ENCODE measurements around the gene HMMR.

HMMR gene

DNA sequence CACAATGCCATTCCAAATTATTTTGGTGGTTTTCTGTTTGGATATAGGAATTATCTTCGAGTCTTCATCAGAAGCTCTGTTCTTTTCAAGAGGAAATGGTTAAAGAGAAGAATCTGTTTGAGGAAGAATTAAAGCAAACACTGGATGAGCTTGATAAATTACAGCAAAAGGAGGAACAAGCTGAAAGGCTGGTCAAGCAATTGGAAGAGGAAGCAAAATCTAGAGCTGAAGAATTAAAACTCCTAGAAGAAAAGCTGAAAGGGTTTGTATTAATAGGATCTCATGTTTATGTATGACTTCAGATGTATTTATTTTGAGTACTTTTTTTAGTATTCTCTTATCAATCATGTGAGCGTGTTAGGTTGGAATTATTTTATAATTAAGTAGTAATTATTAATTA, 15.0 kb downstream of the HMMR start:
- Histone ChIP-seq H3K9me3 (ENCODE audit: control insufficient read depth in 5 of 5, low read length in 5 of 5) (no peaks in the 10 kb centered on the region), H3K9ac (ENCODE audit: low read length in 5 of 5) (no peak overlapping the region), H3K4me1 (ENCODE audit: control insufficient read depth in 5 of 5, insufficient read depth in 5 of 5, low read length in 5 of 5) (no peaks in the 10 kb centered on the region), H3K36me3 (ENCODE audit: control insufficient read depth in 5 of 5, insufficient read depth in 5 of 5, low read length in 5 of 5) (no peaks in the 10 kb centered on the region), H3K27ac (ENCODE audit: low read depth, low read length) (no peak overlapping the region), H3K27me3 (ENCODE audit: control insufficient read depth in 5 of 5, insufficient read depth in 4 of 5, low read length in 5 of 5) (no peaks in the 10 kb centered on the region), H3K4me3 (ENCODE audit: low read depth in 1 of 5, low read length in 5 of 5) (no peak overlapping the region)

DNA sequence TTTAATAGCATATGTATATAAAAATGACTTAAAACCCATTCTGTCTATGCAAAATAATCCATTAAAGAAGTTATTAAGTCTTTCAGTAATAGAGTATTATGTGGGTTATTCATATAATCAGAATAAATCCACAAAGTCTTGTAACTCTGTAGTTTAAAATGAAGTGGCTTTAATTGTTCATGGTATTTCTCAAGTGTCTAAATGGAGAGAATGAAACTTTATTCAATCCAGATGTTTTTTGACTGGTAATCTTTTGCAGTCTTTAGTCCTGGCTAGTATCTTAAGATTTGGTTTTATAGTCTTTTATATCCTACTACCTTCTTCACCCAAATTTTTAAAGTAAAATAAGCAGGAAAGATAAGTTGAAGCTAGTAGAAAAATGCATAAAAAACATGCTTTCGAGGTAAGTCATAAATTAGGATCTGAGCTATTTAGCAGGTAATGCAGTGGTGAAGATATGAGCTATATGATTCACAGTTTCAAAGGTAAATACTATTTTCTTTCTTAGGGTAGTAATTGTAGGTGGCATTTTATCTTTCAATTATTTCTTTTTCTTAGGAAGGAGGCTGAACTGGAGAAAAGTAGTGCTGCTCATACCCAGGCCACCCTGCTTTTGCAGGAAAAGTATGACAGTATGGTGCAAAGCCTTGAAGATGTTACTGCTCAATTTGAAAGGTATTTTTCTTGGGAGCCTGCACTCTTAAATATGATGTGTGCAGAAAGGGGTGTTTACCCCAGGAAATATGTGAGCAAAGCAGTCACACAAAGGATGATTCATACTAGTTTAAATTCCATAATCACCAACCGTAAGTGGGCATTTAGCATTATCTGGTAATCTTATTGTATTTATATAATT, 17.9 kb downstream of the HMMR start:
- Histone ChIP-seq H3K27ac (ENCODE audit: low read depth, low read length) (no peak overlapping the region), H3K27me3 (ENCODE audit: control insufficient read depth in 5 of 5, insufficient read depth in 4 of 5, low read length in 5 of 5) (no peaks in the 10 kb centered on the region), H3K9me3 (ENCODE audit: control insufficient read depth in 5 of 5, low read length in 5 of 5) (no peaks in the 10 kb centered on the region), H3K36me3 (ENCODE audit: control insufficient read depth in 5 of 5, insufficient read depth in 5 of 5, low read length in 5 of 5) (no peaks in the 10 kb centered on the region), H3K9ac (ENCODE audit: low read length in 5 of 5) (no peak overlapping the region), H3K4me3 (ENCODE audit: low read depth in 1 of 5, low read length in 5 of 5) (no peak overlapping the region), H3K4me1 (ENCODE audit: control insufficient read depth in 5 of 5, insufficient read depth in 5 of 5, low read length in 5 of 5) (no peaks in the 10 kb centered on the region)

DNA sequence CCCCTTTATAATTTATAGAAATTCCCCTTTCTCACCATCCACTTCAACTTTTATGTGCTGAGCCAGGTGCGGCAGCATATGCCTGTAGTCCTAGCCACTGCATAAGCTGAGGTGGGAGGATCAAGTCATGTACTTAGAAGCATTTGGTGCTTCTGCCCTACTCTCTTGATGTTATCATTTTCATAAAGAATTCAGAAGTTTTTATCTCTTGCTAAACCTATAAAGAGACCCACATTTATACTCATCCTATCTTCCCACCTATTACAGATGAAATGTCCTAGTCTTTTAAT, 18.5 kb downstream of the HMMR start:
- Histone ChIP-seq H3K36me3 (ENCODE audit: control insufficient read depth in 5 of 5, insufficient read depth in 5 of 5, low read length in 5 of 5) (no peaks in the 10 kb centered on the region), H3K9ac (ENCODE audit: low read length in 5 of 5) (no peak overlapping the region), H3K4me3 (ENCODE audit: low read depth in 1 of 5, low read length in 5 of 5) (no peak overlapping the region)

DNA sequence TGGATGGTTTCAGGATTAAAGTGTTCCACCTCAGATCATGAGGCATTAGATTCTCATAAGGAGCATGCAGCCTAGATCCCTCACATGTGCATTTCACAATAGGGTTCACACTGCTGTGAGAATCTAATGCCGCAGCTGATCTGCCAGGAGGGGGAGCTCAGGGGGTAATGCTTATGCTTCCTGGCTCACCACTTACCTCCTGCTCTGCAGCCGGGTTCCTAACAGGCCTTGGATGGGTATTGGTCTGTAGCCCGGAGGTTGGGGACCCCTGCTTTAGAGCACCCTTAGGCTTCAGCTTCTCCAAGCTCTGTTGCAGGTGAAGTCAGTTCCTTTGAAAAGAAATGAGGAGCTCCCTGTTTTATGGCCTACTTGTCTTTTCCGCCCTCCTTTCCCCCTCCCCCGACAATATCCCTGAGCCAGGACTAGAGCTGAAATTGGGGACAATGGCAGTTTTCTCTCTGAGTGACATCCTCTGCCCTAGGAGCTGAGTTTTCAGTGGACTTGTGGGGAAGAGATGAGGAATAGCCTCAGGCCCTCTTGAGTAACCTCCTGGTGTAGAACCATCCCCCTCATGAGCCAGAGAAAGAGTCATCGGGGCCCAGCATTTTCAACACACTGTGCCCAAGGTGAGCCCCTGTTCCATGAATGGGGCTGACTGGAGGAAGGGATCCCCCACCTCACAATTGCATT, 28.8 kb downstream of the HMMR start:
- no peaks in the 10 kb centered on the region for H3K9me3 ChIP-seq (ENCODE audit: control insufficient read depth in 5 of 5, low read length in 5 of 5)
- no peaks in the 10 kb centered on the region for H3K27me3 ChIP-seq (ENCODE audit: control insufficient read depth in 5 of 5, insufficient read depth in 4 of 5, low read length in 5 of 5)
- H3K4me1 ChIP-seq (ENCODE audit: control insufficient read depth in 5 of 5, insufficient read depth in 5 of 5, low read length in 5 of 5), result no peaks in the 10 kb centered on the region
- H3K9ac ChIP-seq (ENCODE audit: low read length in 5 of 5), result no peak overlapping the region
- H3K27ac ChIP-seq (ENCODE audit: low read depth, low read length), result no peak overlapping the region
- H3K4me3 ChIP-seq (ENCODE audit: low read depth in 1 of 5, low read length in 5 of 5), result no peak overlapping the region
- H3K36me3 ChIP-seq (ENCODE audit: control insufficient read depth in 5 of 5, insufficient read depth in 5 of 5, low read length in 5 of 5), result no peaks in the 10 kb centered on the region

More for the DNA sequence above, 18.5 kb downstream of the HMMR start:
- Histone ChIP-seq H3K4me1 (ENCODE audit: control insufficient read depth in 5 of 5, insufficient read depth in 5 of 5, low read length in 5 of 5) (no peaks in the 10 kb centered on the region), H3K27ac (ENCODE audit: low read depth, low read length) (no peak overlapping the region), H3K9me3 (ENCODE audit: control insufficient read depth in 5 of 5, low read length in 5 of 5) (no peaks in the 10 kb centered on the region), H3K27me3 (ENCODE audit: control insufficient read depth in 5 of 5, insufficient read depth in 4 of 5, low read length in 5 of 5) (no peaks in the 10 kb centered on the region)

DNA sequence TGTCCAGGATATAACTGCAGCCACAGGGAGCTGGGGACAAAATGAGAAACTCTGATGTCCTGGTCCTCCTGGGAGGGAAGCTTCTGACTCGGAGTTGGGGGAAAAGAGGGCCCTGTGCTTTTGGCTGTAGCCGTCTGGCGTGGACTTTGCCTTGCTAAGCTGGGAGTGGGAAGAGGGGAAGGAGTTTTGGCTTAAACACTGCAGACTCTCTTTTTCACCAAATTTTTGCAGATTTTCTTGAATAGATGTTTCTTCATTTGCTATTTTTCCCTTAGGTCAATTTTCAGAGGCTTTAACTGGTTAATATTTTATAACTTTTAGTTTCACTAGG, 29.3 kb downstream of the HMMR start:
- no peaks in the 10 kb centered on the region for H3K9me3 ChIP-seq (ENCODE audit: control insufficient read depth in 5 of 5, low read length in 5 of 5)
- no peaks in the 10 kb centered on the region for H3K36me3 ChIP-seq (ENCODE audit: control insufficient read depth in 5 of 5, insufficient read depth in 5 of 5, low read length in 5 of 5)
- no peak overlapping the region for H3K27ac ChIP-seq (ENCODE audit: low read depth, low read length)
- H3K4me1 ChIP-seq (ENCODE audit: control insufficient read depth in 5 of 5, insufficient read depth in 5 of 5, low read length in 5 of 5), result no peaks in the 10 kb centered on the region
- no peak overlapping the region for H3K4me3 ChIP-seq (ENCODE audit: low read depth in 1 of 5, low read length in 5 of 5)
- H3K9ac ChIP-seq (ENCODE audit: low read length in 5 of 5), result no peak overlapping the region
- H3K27me3 ChIP-seq (ENCODE audit: control insufficient read depth in 5 of 5, insufficient read depth in 4 of 5, low read length in 5 of 5), result no peaks in the 10 kb centered on the region

DNA sequence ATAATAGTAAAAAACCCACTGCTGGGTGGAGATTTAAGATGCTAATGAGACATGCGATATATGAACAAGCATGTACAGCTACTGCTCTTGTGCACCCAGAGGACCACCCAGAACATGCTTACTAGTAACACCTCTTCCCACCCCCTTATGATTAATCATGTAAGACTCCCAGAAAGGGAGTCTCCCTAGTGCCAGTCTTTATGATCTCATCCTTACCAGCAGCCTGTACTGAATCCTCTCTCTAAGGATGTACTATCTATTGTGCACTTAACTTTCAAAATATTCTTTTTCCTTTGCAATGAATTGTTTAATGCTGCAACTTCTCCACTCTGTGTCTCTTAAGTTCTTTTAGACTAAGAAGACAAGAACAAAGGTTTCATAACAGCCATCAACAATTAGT, 35.9 kb downstream of the HMMR start:
- no peak overlapping the region for H3K27ac ChIP-seq (ENCODE audit: low read depth, low read length)
- no peaks in the 10 kb centered on the region for H3K27me3 ChIP-seq (ENCODE audit: control insufficient read depth in 5 of 5, insufficient read depth in 4 of 5, low read length in 5 of 5)
- H3K9ac ChIP-seq (ENCODE audit: low read length in 5 of 5), result no peak overlapping the region
- H3K9me3 ChIP-seq (ENCODE audit: control insufficient read depth in 5 of 5, low read length in 5 of 5), result no peaks in the 10 kb centered on the region
- no peaks in the 10 kb centered on the region for H3K4me1 ChIP-seq (ENCODE audit: control insufficient read depth in 5 of 5, insufficient read depth in 5 of 5, low read length in 5 of 5)
- H3K36me3 ChIP-seq (ENCODE audit: control insufficient read depth in 5 of 5, insufficient read depth in 5 of 5, low read length in 5 of 5), result no peaks in the 10 kb centered on the region
- no peak overlapping the region for H3K4me3 ChIP-seq (ENCODE audit: low read depth in 1 of 5, low read length in 5 of 5)

DNA sequence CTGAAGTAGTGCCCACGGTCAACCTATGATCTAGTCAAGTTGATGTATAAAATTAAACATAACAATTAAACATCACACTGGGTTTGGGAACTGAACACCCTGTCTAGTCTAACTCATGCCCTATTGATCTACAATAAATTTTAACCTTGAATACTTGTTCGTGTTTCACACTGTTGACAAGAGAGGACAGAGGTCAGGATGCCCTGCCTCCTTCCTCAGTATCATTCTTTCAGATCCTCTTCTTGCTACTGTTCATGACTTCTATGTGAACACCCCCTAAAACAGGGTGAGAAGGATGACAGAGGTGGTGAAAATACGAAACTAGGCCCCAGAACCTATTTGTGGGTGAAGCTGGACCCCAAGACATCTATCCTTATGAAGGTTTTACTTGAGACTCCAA, 36.9 kb downstream of the HMMR start:
- H3K27me3 ChIP-seq (ENCODE audit: control insufficient read depth in 5 of 5, insufficient read depth in 4 of 5, low read length in 5 of 5), result no peaks in the 10 kb centered on the region
- H3K36me3 ChIP-seq (ENCODE audit: control insufficient read depth in 5 of 5, insufficient read depth in 5 of 5, low read length in 5 of 5), result no peaks in the 10 kb centered on the region
- no peak overlapping the region for H3K9ac ChIP-seq (ENCODE audit: low read length in 5 of 5)
- H3K4me1 ChIP-seq (ENCODE audit: control insufficient read depth in 5 of 5, insufficient read depth in 5 of 5, low read length in 5 of 5), result peaks cover 0 to under 1% (median under 1%) of the 10 kb centered on the region in 5 donors
- no peak overlapping the region for H3K4me3 ChIP-seq (ENCODE audit: low read depth in 1 of 5, low read length in 5 of 5)
- H3K27ac ChIP-seq (ENCODE audit: low read depth, low read length), result no peak overlapping the region
- no peaks in the 10 kb centered on the region for H3K9me3 ChIP-seq (ENCODE audit: control insufficient read depth in 5 of 5, low read length in 5 of 5)

DNA sequence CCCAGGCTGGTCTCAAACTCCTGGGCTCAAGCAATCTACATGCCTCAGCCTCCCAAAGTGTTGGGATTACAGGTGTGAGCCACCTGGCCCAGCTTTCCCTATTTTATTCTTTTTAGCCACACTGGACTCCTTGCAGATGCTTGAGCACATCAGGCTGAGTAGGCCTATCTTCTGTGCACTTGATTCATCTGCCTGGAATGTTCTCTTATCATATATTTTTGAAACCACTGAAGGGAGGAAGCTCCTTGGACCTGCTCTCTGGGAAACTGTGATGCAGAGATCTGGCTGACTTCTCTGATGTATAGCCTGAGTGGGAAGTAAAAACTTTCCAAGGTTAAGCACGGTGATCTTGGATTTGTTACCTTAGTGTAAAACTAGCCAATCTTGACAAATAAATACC, 38.5 kb downstream of the HMMR start:
- Histone ChIP-seq H3K9ac (ENCODE audit: low read length in 5 of 5) (no peak overlapping the region), H3K9me3 (ENCODE audit: control insufficient read depth in 5 of 5, low read length in 5 of 5) (no peaks in the 10 kb centered on the region), H3K27me3 (ENCODE audit: control insufficient read depth in 5 of 5, insufficient read depth in 4 of 5, low read length in 5 of 5) (no peaks in the 10 kb centered on the region), H3K4me3 (ENCODE audit: low read depth in 1 of 5, low read length in 5 of 5) (no peak overlapping the region), H3K36me3 (ENCODE audit: control insufficient read depth in 5 of 5, insufficient read depth in 5 of 5, low read length in 5 of 5) (no peaks in the 10 kb centered on the region), H3K4me1 (ENCODE audit: control insufficient read depth in 5 of 5, insufficient read depth in 5 of 5, low read length in 5 of 5) (peaks cover 0 to 16% (median 16%) of the 10 kb centered on the region in 5 donors), H3K27ac (ENCODE audit: low read depth, low read length) (no peak overlapping the region)

DNA sequence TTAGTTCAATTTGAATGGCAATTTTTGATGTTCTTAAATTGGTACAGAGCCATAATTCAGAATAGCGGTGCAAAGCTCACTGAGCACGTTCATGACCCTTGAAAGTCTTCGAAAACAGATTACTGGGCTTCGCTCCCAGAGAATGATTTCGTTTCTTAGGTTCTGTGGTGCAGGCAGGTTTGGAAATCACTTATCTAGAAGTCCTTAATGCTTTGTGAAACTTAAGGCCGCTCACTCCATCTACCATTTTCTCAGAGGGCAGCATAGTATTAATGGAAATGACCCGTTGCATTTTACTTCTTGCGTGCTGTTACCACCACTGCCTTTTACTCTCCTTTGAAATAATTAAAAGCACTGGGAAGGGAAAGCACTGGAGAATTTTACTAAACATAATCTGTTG, 42.1 kb downstream of the HMMR start:
- Histone ChIP-seq H3K27me3 (ENCODE audit: control insufficient read depth in 5 of 5, insufficient read depth in 4 of 5, low read length in 5 of 5) (no peaks in the 10 kb centered on the region), H3K4me3 (ENCODE audit: low read depth in 1 of 5, low read length in 5 of 5) (peak overlapping the region; percentile 65 to 90 (median 82)), H3K9ac (ENCODE audit: low read length in 5 of 5) (peak overlapping the region in 2 of 5 donors; percentile 85 to 93), H3K4me1 (ENCODE audit: control insufficient read depth in 5 of 5, insufficient read depth in 5 of 5, low read length in 5 of 5) (peaks cover 0 to 45% (median 40%) of the 10 kb centered on the region in 5 donors), H3K36me3 (ENCODE audit: control insufficient read depth in 5 of 5, insufficient read depth in 5 of 5, low read length in 5 of 5) (no peaks in the 10 kb centered on the region), H3K27ac (ENCODE audit: low read depth, low read length) (peak overlapping the region; percentile 92), H3K9me3 (ENCODE audit: control insufficient read depth in 5 of 5, low read length in 5 of 5) (no peaks in the 10 kb centered on the region)

DNA sequence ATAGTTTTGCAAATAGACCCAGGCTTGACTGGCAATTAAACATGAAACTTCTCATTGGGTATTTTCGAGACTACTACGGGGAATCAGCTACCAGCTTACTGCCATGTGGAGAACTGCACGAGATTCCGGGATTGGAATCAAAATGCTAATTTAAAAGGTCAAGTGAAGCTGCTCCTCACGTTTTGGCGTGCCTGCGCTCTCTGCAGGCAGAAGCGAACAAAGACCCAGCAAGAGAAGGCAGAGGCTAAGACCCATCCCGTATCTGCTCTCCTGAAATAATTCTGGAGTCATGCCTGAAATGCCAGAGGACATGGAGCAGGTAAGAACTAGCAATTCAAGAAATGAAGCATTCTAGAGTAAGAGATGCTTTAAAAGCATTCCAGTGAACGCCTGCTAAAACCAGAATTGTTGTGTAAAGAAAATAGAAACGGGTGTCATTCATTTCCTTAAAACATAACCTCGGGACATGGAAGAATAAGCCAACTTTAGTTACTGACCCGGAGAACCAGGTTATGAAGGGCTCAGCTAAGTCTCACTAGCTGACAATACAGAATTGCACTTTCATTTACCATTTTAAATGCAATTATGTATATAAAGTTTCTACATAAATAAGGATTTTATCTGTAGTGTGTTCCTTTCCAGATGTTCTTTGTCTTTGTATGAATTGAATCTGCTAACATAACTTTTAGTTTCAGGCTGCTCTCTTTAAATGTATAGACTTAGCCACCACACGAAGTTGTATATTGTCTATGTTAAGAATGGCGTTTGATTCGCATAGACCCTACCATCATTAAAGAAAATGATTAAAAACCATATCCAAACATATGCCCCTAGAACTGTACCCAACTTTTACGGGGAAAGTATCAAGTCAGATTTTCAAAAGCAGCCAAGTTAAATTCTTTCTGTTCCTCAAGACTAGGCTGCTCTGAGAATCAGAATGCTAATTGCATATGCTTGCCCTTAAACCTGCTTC, 43.0 kb downstream of the HMMR start:
- Histone ChIP-seq H3K4me1 (ENCODE audit: control insufficient read depth in 5 of 5, insufficient read depth in 5 of 5, low read length in 5 of 5) (peaks cover 0 to 53% (median 49%) of the 10 kb centered on the region in 5 donors), H3K27ac (ENCODE audit: low read depth, low read length) (peak overlapping the region; percentile 92), H3K9ac (ENCODE audit: low read length in 5 of 5) (peak overlapping the region; percentile 70 to 95 (median 85)), H3K4me3 (ENCODE audit: low read depth in 1 of 5, low read length in 5 of 5) (peak overlapping the region; percentile 65 to 90 (median 82)), H3K9me3 (ENCODE audit: control insufficient read depth in 5 of 5, low read length in 5 of 5) (no peaks in the 10 kb centered on the region), H3K36me3 (ENCODE audit: control insufficient read depth in 5 of 5, insufficient read depth in 5 of 5, low read length in 5 of 5) (no peaks in the 10 kb centered on the region), H3K27me3 (ENCODE audit: control insufficient read depth in 5 of 5, insufficient read depth in 4 of 5, low read length in 5 of 5) (no peaks in the 10 kb centered on the region)

All from subcutaneous abdominal adipose tissue (tissue), 5 donors.